COLO829 (cell line): ENCODE data around the gene CYTH1.

Experiments used
- DNase-seq: peaks from one replicate; pipeline ENCODE4 v3.0.0; 2012; ENCODE audit warnings: low spot score

CYTH1 gene

DNA sequence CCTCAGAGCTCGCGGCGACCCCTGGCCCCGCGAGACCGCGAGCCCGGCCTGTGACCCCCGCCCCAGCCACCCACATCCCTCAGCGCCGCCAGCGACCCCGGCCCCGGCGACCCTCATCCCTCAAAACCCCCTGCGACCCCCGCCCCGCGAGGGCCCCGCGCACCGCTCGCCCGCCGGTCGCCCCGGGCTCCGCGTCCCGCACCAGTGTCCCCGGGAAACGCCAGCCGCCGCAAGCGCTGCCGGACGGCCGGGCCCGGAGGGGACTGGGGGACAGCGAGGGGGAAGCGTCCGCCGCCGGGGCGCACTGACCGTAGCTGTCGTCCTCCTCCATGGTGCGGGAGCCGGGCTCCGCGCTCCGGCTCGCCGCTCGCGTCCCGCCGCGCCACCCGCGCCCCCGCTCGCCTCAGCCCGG lies at the start of gene CYTH1:
TSS of gene CYTH1 (minus strand) at position 381 of the 412 bp plus-strand sequence. CDS start at position 331, 50 bp downstream.
- DNase-seq, result no peak

DNA sequence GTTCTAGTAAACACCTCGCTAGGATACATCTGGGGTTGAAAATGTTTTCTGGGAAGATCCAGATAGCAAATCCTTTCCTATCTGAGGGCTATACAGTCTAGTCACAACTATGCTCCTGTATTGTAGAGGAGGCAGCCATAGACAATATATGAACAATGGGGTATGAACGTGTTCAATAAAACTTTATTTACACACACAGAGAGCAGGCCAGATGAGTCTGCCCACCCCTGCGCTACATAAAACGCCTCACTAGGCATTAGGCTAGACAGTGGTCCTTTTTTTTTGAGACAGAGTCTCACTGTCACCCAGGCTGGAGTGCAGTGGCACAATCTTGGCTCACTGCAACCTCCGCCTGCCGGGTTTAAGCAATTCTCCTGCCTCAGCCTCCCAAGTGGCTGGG lies 47.4 kb upstream of the CYTH1 start:
- no peak for DNase-seq

GRCh38 chr17:78828470-78829185 lies 46.6 kb upstream of the CYTH1 start:
- DNase-seq, result no peak

- no peak for DNase-seq
Observed at GRCh38 chr17:78826836-78827509, 44.9 kb upstream of the CYTH1 start.

DNA sequence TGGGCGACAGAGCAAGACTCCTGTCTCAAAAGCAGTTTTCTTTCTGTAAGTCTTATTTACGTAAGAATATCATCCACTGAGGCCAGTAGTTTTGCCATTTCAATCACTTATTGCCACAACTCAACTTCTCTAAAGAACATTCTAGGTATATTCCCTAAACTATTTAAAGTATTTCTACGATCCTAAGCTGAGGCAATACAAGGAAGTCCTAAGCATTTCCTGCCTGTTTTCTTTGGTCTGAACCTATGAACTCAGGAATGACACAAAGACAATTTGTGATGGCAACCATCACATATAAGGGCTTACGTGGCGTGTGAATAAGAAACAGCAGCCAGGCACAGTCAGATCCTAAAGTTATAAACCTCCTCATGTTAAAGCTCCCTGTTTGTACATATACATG lies 44.3 kb upstream of the CYTH1 start:
- DNase-seq, result no peak

DNA sequence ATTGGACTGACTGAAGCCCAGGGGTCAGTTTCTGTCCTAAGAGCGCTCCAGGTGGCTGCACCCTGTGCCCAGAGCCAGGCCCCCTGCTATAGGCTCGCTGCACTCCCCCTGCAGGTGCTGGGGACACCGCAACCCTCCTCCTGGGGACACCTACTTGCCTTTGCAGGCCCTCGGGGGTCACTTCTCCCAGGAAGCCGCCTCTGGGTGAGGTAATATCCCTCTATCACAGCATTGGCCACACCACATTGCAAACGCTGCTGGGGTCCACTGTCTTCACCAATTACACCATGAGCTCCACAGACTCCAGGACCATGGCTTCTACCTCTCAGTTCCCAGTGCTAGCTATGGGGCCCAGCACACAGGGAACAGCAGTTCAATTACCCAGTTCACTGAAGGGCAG lies 43.6 kb upstream of the CYTH1 start:
- no peak for DNase-seq

- no peak for DNase-seq
Observed at GRCh38 chr17:78824240-78824639, 42.2 kb upstream of the CYTH1 start.

GRCh38 chr17:78823282-78824046 lies 41.4 kb upstream of the CYTH1 start:
- no peak for DNase-seq

GRCh38 chr17:78822552-78822951 lies 40.5 kb upstream of the CYTH1 start:
- DNase-seq, result no peak

GRCh38 chr17:78821961-78822360 lies 39.9 kb upstream of the CYTH1 start:
- no peak for DNase-seq

GRCh38 chr17:78820841-78821240 lies 38.8 kb upstream of the CYTH1 start:
- no peak for DNase-seq

DNA sequence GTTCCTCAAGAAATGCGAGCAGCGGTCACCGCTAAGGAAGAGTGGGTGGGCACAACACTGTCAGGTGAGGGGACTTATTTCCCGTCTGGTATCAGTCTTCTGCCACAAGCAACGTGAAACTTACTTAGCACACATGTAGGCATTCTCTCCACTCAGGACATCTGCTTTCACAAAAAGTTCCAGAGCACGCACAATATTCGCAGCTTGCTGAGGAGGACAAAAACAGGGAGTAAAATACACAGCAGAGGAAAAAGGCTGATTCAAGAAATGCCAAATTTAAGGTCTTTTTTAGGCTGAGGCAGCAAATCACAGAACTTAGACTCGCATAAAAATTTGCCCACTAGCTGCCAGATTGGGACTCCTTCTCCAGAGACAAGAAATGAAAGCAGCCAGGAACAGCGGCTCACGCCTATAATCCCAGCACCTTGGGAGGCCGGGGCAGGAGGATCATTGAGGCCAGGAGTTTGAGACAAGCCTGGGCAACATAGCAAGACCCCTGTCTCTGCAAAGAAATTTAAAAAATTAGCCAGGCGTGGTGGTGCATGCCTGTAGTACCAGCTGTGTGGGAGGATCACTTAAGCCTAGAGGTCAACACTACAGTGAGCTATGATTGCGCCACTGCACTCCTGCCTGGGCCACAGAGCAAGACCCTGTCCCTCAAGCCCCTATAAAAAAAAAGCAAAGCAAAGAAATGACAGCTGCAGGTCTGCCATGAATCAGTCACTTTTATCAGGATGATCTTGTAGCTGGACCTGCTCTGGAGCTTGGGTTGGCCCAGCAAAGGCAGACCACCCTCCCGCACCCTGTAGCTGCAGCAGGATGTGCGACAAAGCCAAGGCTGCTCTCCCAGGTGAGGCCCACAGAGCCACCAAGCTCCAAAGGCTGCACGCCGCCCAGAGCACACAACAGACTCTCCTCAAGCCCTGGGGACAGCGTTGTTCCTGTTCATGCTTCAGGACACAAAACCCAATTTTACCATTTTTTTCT lies 38.0 kb upstream of the CYTH1 start:
- DNase-seq, result no peak

DNA sequence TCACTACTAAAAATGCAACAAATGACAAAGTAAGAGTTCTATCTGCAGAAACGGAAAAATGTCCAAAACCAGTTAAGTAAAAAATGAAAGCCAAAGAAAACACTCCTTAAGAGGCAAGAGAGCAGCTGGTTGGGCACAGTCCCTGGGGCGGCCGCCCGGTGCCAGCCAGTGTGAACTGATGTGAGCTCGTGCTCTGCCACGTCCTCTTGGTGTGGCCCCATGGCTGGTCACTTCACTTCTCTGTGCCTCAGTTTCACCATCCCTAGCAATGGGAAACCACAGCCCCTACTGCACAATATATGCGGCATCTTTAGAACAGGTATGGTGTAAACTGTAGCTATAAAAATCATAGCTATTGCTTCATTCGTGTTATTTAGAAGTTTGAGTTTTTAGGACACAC lies 37.3 kb upstream of the CYTH1 start:
- no peak for DNase-seq

DNA sequence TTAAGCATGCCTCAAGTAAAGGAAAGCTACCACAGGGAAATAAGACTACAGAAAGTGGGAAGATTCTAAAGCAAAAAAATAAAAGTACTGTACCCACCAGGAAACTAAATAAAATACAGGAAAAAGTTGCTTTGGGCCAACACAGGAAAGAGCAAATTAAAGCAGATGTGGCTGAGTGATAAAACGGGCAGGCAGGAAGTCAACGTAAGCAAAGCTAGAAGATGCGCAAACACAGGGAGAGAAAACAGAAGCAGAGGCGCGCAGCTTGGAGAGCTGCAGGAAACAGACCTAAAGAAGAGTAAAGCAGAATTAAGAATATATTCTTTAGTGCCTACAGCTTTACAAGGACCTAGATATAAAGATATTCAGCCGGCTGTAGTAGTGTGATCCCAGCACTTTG lies 36.9 kb upstream of the CYTH1 start:
- DNase-seq, result no peak

- no peak for DNase-seq
Observed at GRCh38 chr17:78818152-78818846, 36.2 kb upstream of the CYTH1 start.

DNA sequence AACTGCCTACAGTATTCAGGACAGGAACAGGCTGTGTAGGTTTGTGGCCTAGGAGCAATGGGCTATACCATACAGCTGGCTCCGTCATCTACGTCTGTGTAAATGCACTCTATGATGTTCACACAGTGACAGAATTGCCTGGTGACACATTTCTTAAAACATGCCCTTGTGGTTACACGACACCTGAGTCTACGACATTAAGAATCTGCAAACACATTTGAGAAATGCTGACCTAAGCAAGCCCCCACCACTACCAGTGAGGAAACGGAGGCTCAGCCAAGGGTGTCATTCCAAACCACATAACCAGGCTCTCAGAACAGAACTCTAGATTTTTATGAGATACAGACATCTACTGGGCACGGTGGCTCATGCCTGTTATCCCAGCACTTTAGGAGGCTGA lies 35.0 kb upstream of the CYTH1 start:
- DNase-seq, result no peak

DNA sequence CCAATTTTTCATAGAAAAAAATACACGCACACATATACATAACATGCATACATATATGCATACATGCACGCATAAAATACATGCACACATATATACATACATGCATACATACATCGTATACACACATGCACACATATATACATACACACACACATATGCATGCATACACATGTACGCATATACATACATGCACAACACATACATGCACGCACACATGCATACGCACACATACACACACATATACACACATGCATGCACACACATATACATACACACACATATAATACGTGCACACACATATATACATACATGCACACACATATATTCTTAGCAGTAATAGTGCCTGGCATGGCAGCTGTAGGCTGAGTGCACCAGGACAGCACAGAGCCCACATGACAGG lies 33.6 kb upstream of the CYTH1 start:
- DNase-seq, result no peak

DNA sequence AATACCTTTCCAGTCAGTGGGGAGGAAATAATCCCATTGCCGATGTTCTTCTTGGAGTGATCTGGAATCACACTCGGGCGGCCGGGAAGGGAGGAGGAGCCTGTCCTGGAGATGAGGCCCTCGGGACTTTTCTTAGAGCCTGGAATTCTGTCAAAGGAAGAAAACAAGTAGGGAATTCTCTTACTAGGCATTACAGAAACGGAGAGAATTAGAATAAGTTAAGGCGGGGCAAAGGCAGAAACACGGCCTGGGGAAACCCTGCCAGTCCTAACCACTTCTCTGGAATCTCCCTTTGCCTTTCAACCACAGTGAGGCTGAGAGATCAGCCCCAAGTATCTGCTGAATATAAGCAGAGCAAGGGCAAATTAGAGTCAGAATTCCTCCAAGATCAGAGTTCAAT lies 30.8 kb upstream of the CYTH1 start:
- DNase-seq, result no peak

DNA sequence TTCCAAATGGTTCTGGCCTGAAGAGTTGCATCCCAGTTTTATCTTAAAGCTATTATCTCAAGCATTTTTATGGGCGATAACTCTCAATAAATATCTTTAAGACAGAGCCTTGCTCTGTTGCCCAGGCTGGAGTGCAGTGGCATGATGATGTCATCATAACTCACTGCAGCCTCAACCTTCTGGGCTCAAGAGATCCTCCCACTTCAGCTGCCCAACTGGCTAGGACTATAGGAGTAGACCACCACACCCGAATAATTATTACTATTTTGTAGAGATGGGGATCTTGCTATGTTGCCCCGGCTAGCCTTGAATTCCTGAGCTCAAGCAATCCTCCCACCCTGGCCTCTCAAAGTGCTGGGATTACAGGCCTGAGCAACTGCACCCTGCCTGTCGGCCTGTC lies 26.1 kb upstream of the CYTH1 start:
- no peak for DNase-seq

- DNase-seq, result no peak
Observed at GRCh38 chr17:78806451-78806850, 24.4 kb upstream of the CYTH1 start.

- DNase-seq, result no peak
Observed at GRCh38 chr17:78805301-78805700, 23.2 kb upstream of the CYTH1 start.
